Left lobe of liver (tissue), 2 donors: Measurements from ENCODE around the gene PER3. TPM values are rescaled to one million over a fixed set of nuclear protein-coding genes. Genes with fewer than 3 reads are reported as not detected.

Experiments used
- ATAC-seq: fragments of 200-7000 bp; cut with Tn5 transposase; one replicate; pipeline ENCODE4 v1.9.1; 2020; ENCODE audit warnings: mild to moderate bottlenecking, moderate library complexity
- DNase-seq: peaks from one replicate; pipeline ENCODE4 v3.0.0-alpha.2; 2020; ENCODE audit warnings: low spot score
- total RNA-seq: library from RNA; stranded (reverse); gene quantifications from one replicate; pipeline ENCODE4 v1.2.1, GENCODE V29; 2021
- donor health status: DM: no; HTN: no; CAD: no; lungs with moderate emphysema.
- donor health status: DM: no; HTN: yes; CAD: no.

The PER3 gene
- total RNA-seq, 1 donor from 2014 or later: 24.3 TPM

DNA sequence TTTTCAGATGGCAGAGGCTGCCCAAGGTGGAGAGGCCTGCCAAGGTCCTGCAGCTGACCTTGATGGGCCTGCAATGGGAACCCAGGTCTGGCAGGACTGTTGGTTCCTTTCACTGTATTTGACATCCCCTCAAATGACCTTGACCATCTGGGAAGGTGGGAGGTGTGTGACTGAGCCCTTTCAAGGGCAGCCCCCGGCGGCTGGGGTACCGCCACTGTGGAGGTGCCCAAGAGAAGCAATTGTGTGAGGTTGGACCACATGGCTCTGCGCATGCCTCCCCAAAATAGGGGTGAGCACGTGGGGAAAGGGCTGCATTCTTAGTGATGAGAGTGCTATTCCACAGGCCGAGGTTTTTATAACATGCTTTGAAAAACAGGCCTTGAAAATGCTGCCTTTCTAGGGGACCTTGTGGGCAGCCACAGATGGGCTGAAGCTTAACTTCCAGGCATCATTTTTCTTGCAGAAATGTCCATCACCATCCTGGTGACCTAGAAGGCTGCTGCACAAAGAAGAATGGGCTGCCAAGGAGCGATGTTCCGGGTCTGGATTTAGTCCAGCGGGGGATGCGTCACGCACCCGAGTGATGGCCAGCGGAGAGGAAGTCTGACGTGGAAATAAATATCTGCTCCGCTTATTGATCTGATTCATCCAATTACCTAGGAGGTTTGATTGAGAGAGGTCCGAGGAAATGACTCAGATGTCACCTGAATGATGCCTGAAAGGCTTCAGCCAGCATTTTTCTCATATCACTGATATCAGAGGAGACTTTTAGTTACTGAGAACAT, 85.2 kb downstream of the PER3 start:
- ATAC-seq: no peak
- DNase-seq: no peak

DNA sequence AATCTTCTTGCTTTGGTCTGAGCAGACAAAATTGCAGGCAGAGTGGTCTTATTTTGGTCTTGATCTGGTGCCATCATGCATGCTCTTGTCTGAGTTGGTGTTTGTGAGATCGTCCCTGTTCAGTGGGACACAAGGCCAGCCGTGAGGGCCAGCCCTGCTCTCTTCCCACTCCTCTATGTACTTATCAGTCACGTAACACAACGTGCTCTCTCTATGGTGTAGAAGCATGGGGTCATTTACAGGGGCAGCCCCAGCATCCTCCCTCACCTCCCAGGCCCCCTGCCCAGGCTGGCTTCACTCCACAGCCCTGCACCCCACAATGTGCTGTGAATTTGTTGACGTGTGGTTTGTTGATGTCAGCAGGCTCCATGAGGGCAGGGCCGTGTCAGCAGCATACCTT, 87.0 kb downstream of the PER3 start:
- ATAC-seq: no peak
- DNase-seq: no peak

DNA sequence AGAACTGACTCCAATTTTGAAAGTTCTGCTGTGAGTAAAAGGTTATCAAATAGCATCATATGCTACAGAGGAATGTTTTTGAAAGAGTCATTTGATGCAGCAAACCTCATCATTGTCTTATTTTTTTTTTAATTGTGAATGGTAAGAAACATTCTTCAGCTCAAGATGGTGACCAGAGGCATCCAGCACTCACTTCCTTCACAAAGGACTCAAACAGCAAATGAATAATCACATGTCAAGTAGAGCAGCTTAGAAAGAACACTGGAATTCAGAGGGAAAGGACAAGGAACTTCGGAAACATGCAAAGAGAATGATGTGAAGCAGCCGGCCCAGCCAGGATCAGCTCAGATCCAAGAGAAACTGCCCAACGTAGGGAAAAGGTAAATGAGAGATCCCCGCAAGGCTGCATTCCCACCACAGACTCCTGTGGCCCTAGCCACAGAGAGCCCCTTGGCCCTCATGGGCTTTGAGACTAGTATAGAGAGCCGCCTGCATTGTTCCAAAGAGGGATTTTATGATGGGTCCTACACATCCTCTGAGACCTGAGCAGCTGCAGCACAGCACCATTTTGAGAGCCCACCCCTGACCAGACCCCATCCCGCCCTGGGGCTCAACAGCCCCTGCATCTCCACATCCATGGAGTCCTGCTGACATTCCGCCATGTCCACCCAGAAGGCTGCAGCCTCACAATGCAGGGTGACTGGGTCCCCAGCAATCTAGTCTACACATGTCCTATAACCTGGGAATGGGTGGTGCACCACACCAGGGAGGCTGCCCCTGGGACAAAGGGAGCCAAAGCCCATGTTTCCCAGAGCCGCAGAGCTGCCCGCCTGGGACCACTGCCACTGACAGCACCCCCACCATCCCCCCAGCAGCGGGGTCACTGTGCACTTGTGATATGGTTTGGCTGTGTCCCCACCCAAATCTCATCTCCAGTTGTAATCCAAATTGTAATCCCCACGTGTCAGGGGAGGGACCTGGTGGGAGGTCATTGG, 90.0 kb downstream of the PER3 start:
- ATAC-seq (no peak), DNase-seq (no peak)

DNA sequence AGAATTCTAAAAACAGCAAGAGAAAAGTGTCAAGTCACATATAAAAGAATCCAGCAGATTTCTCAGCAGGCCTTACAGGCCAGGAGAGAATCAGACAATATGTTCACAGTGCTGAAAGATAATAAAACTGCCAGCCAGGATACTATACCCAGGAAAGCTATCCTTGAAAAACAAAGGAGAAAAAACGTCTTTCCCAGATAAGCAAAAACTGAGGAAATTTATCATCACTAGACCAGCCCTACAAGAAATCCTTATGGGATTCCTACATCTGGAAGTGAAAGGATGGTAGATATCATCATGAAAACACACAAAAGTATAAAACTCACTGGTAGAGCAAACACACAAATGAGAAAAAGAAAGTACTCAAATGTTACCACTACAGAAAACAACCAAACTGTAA, 93.9 kb downstream of the PER3 start:
- ATAC-seq (no peak), DNase-seq (no peak)

DNA sequence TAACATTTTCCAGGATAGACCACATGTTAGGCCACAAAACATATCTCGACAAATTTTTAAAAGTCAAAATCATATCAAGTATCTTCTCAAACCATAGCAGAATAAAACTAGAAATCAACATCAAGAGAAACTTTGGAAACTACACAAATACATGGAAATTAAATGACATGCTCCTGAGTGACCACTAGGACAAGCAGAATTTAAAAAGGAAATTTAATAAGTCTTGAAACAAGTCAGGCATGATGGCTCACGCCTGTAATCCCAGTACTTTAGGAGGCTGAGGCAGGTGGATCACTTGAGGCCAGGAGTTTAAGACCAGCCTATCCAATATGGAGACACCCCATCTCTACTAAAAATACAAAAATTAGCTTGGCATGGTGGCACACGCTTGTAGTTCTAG, 95.1 kb downstream of the PER3 start:
- no peak for DNase-seq
- ATAC-seq: no peak

DNA sequence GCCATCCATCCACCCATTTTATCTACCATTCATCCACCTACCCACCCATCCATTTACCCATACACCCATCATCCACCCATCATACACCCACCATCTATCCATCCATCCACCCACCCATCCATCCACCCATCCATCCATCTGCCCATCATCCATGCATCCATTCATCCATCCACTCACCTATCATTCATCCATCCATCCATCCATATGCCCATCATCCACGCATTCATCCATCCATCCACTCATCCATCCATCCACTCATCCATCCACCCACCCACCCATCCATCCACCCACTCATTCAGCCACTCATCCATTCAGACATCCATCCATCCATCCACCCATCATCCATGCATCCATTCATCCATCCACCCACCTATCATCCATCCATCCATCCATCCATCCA, 100.7 kb downstream of the PER3 start:
- ATAC-seq (no peak), DNase-seq (no peak)

DNA sequence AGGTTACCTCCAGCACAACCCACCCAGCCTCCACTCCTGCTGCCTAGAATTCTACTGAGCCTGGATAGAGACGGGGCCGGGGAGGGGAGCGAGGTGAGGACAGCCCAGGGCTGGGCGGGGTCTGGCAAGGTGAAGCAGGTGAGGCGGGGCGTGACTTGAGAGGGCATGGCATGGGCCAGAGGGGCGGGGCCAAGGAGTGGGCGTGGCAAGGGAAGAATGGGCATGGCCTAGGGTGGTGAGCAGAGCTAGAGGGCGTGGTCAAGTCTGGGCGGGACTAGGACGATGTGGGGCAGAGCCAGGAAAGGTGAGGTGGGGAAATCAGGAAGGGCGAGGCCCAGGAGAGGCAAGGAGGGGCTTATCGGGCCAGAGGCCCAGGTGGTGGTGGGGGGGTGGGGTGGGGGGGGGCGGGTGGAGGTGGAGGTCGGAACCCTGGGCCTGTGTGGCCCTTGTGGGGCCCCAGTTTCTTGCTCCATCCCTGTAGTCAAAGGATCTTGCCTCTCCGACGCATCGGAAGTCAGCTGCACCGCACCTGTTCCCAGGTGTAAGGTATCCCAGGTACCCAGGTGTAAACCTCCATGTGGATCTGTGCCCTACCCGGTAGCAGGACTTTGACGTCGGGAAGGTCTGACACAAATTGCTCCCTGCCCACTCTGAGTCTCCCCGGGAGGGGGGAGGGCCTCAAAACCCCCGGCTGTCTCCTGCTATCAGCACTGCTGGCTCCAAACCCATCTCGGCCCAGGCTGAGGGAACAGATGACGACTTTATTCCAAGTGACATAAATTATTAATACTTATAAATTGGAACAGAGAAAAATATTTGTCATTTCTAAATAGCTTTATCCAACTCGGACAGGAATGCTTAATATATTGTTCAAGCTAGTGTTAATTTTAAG, 101.7 kb downstream of the PER3 start:
- DNase-seq (no peak), ATAC-seq (no peak)

DNA sequence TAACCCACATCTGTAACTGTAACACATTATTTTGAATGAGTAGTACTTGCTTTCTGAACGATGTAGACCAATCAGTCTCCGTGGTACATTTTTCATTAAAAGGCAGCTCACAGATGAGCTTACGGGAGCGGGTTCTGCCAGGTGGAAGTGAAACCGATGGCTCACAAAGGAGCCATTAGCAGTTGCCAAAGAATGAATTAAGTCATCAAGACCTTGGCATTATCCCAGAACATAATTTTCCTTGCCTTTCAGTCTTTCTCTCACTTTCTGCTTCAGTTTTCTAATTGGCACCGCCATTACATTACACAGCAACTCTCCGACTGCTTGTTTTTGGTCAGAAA, 102.3 kb downstream of the PER3 start:
- no peak for ATAC-seq

DNA sequence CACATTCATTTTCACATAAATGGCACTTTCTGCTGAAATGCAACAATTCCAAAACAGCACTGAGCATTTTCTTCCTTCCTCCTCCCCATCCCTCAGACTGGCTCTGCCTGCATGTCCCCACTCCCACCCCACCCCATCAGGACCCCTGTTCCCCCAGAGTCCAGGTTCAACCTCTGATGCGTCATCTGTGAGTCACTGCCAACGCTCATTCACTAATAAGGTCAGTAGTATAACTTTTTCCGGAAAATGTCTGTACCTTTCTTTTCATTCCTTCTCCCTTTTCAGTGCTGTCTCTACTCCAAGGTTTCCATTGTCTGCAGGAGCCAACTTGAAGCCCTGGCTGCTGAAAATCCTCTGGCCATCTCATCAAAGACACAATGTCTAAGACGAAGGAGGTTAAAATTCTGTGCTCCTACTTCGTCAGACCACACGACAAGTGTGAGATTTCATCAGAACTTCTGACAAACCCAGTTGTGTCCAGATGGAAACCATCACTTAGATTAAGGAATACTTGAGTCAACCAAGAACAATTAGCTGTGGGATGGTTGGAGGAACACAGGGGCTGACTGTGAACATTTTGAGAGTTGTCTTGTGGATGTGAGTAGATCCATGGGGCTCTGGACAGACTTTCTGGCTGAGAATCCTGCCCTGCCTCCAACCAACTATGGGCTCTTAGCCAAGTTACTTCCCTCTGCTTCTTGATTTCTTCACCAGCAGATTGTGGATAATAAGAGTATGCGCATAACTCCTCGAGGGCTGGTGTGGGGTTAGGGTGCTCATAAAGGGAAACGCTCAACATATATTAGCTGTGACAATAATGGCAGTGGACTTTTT, 104.4 kb downstream of the PER3 start:
- ATAC-seq (no peak), DNase-seq (no peak)

More for the DNA sequence above, 102.3 kb downstream of the PER3 start:
- no peak for DNase-seq

DNA sequence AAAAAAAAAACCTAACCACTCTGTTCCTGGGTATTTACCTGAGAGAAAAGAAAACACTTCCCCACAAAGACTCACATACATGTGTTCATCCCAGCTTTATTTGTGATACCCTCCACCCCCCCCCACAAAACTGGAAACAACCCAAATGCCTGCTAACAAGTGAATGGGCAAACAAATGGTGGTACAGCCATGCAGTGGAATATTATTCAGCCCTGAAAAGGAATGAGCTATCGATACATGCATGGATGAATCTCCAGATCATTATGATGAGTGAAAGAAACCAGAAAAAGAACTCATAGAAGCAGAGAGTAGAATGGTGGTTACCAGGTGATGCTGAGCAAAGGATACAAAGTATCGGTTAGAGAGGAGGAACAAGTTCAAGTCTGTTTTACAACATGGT, 106.8 kb downstream of the PER3 start:
- no peak for DNase-seq
- ATAC-seq: no peak

DNA sequence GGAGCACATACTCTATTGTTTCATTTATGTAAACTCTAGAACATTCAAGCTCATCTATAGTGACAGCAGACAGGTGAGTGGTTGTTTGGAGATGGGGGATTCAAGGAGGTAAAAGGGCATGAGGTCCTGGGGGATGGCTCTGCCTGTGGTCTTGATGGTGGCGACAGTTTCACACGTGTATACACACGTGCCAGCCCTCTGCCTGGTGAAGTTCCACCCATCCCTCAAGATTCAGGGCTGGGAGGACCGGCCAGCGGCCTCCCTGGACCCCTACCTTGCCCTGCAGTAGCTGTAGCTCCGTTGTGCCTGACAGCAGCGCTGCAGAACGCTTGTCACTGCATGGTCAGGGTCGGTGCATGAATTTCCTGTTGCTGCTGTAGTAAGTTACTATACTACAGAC, 107.7 kb downstream of the PER3 start:
- DNase-seq (no peak), ATAC-seq (no peak)

DNA sequence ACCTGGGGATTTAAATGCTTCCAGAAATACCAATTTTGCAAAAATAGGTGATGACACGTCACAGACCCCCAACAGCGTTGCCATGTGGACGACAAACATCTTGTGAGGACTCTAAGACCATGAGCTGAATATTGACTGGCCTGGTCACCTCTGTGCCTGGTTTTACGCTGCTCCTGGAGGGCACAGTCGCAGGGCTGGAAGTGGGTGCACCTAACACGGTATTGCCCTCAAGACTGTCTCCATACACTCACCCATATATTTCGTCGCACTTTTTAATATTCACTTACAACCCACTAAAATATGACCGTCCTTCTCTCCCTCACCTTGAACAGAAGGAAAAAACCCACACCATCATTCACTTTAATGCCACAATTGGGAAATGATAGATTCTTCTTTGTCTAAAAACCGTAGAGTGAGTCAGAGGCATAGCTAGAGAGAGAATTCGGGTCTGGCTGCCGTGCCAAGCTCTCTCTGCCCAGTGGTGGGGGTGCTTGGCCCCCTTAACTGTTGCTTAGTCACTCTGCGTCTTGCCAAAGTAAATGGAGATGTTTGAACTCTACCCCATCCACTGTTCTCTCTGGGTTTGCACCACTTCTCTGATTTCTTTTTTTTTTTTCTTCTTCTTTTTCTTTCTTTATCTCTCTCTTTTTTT, 109.6 kb downstream of the PER3 start:
- no peak for DNase-seq
- no peak for ATAC-seq

Other genes with a start within 250 kb of the PER3 start
- 31.8 TPM for gene VAMP3, start 13.0 kb upstream of the PER3 start, total RNA-seq
- not detected for gene UTS2, start 68.8 kb downstream of the PER3 start, total RNA-seq
- gene TNFRSF9, start 156.5 kb downstream of the PER3 start, total RNA-seq: 0.03 TPM
- gene PARK7, start 177.4 kb downstream of the PER3 start, total RNA-seq: 198 TPM
- gene ERRFI1, start 242.0 kb downstream of the PER3 start, total RNA-seq: 316 TPM